ENCODE results near the gene STT3A.

The STT3A gene

GRCh38 chr11:125583496-125583895 lies 9.2 kb upstream of the STT3A start:
- DNase-seq, result no peak
- in situ Hi-C loops (cut with HindIII; ENCODE audit: low pct_ligation_motif_present, low pct_unique_long_range_greater_than_20kb, low sequenced_read_pairs), result no loop called here

- no peak for DNase-seq
Observed at GRCh38 chr11:125585487-125585886, 7.2 kb upstream of the STT3A start.

GRCh38 chr11:125586623-125587022 lies 6.0 kb upstream of the STT3A start:
- in situ Hi-C loops (cut with HindIII; ENCODE audit: low pct_ligation_motif_present, low pct_unique_long_range_greater_than_20kb, low sequenced_read_pairs), result no loop called here
- no peak for DNase-seq

More at GRCh38 chr11:125585487-125585886, 7.2 kb upstream of the STT3A start:
- in situ Hi-C loops (cut with HindIII; ENCODE audit: low pct_ligation_motif_present, low pct_unique_long_range_greater_than_20kb, low sequenced_read_pairs), result no loop called here

- in situ Hi-C loops (cut with HindIII; ENCODE audit: low pct_ligation_motif_present, low pct_unique_long_range_greater_than_20kb, low sequenced_read_pairs), result no loop called here
- DNase-seq, result no peak
Observed at GRCh38 chr11:125587480-125587879, 5.2 kb upstream of the STT3A start.

GRCh38 chr11:125588505-125588904 lies 4.1 kb upstream of the STT3A start:
- in situ Hi-C loops (cut with HindIII; ENCODE audit: low pct_ligation_motif_present, low pct_unique_long_range_greater_than_20kb, low sequenced_read_pairs), result no loop called here

GRCh38 chr11:125591649-125592304 lies 875 bp upstream of the STT3A start:
- in situ Hi-C loops (cut with HindIII; ENCODE audit: low pct_ligation_motif_present, low pct_unique_long_range_greater_than_20kb, low sequenced_read_pairs), result no loop called here
- peak; percentile 39 for DNase-seq

More at GRCh38 chr11:125588505-125588904, 4.1 kb upstream of the STT3A start:
- peak; percentile 28 for DNase-seq

GRCh38 chr11:125593114-125593820 lies 615 bp downstream of the STT3A start:
- DNase-seq, result peak; percentile 68
- in situ Hi-C loops (cut with HindIII; ENCODE audit: low pct_ligation_motif_present, low pct_unique_long_range_greater_than_20kb, low sequenced_read_pairs), result no loop called here

- no peak for DNase-seq
- in situ Hi-C loops (cut with HindIII; ENCODE audit: low pct_ligation_motif_present, low pct_unique_long_range_greater_than_20kb, low sequenced_read_pairs), result no loop called here
Observed at GRCh38 chr11:125594958-125595357, 2.3 kb downstream of the STT3A start.

- in situ Hi-C loops (cut with HindIII; ENCODE audit: low pct_ligation_motif_present, low pct_unique_long_range_greater_than_20kb, low sequenced_read_pairs), result no loop called here
- DNase-seq, result no peak
Observed at GRCh38 chr11:125600663-125601062, 8.0 kb downstream of the STT3A start.

- in situ Hi-C loops (cut with HindIII; ENCODE audit: low pct_ligation_motif_present, low pct_unique_long_range_greater_than_20kb, low sequenced_read_pairs), result no loop called here
- no peak for DNase-seq
Observed at GRCh38 chr11:125603207-125603606, 10.6 kb downstream of the STT3A start.

GRCh38 chr11:125605417-125605816 lies 12.8 kb downstream of the STT3A start:
- in situ Hi-C loops (cut with HindIII; ENCODE audit: low pct_ligation_motif_present, low pct_unique_long_range_greater_than_20kb, low sequenced_read_pairs), result no loop called here
- DNase-seq, result no peak

GRCh38 chr11:125609545-125609944 lies 16.9 kb downstream of the STT3A start:
- in situ Hi-C loops (cut with HindIII; ENCODE audit: low pct_ligation_motif_present, low pct_unique_long_range_greater_than_20kb, low sequenced_read_pairs), result no loop called here

GRCh38 chr11:125618383-125618782 lies 25.7 kb downstream of the STT3A start:
- in situ Hi-C loops (cut with HindIII; ENCODE audit: low pct_ligation_motif_present, low pct_unique_long_range_greater_than_20kb, low sequenced_read_pairs), result no loop called here
- no peak for DNase-seq

More at GRCh38 chr11:125609545-125609944, 16.9 kb downstream of the STT3A start:
- DNase-seq, result no peak

- DNase-seq, result peak; percentile 53
- in situ Hi-C loops (cut with HindIII; ENCODE audit: low pct_ligation_motif_present, low pct_unique_long_range_greater_than_20kb, low sequenced_read_pairs), result no loop called here
Observed at GRCh38 chr11:125621995-125622394, 29.3 kb downstream of the STT3A start.

- DNase-seq, result no peak
Observed at GRCh38 chr11:125623064-125623463, 30.4 kb downstream of the STT3A start.

GRCh38 chr11:125624756-125625213 lies 32.1 kb downstream of the STT3A start, which contains the start of gene CHEK1:
Gene CHEK1 (plus strand): TSS chr11:125625163. CDS start chr11:125626769, 1,606 bp downstream.
- no peak for DNase-seq
- in situ Hi-C loops (cut with HindIII; ENCODE audit: low pct_ligation_motif_present, low pct_unique_long_range_greater_than_20kb, low sequenced_read_pairs), result no loop called here

More at GRCh38 chr11:125623064-125623463, 30.4 kb downstream of the STT3A start:
- in situ Hi-C loops (cut with HindIII; ENCODE audit: low pct_ligation_motif_present, low pct_unique_long_range_greater_than_20kb, low sequenced_read_pairs), result no loop called here

- DNase-seq, result no peak
- in situ Hi-C loops (cut with HindIII; ENCODE audit: low pct_ligation_motif_present, low pct_unique_long_range_greater_than_20kb, low sequenced_read_pairs), result no loop called here
Observed at GRCh38 chr11:125625225-125625629, 32.6 kb downstream of the STT3A start.

GRCh38 chr11:125625630-125626287 lies 33.1 kb downstream of the STT3A start:
- peak; percentile 85 for DNase-seq
- in situ Hi-C loops (cut with HindIII; ENCODE audit: low pct_ligation_motif_present, low pct_unique_long_range_greater_than_20kb, low sequenced_read_pairs), result no loop called here

GRCh38 chr11:125626288-125626950 lies 33.8 kb downstream of the STT3A start:
- peak; percentile 89 for DNase-seq
- in situ Hi-C loops (cut with HindIII; ENCODE audit: low pct_ligation_motif_present, low pct_unique_long_range_greater_than_20kb, low sequenced_read_pairs), result no loop called here
